Measurements from ENCODE around the gene PGAM5.

DNA sequence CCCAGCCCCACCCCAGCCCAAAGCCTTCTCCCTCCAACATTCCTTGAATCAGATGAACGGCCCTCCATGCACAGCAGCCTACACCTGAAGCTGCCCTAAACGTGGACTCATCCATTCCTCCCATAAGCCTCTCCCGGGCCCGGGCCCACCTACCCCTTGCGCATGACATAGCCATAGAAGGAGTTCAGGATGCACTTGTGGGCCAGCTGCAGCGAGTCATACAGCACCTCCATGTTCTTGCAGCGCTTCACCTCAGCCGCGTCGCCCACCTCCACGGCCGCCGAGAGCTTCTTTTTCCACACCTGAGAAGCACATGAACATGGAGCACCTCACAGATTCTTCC lies 45.5 kb upstream of the PGAM5 start:
- TF ChIP-seq, protein P1, sequence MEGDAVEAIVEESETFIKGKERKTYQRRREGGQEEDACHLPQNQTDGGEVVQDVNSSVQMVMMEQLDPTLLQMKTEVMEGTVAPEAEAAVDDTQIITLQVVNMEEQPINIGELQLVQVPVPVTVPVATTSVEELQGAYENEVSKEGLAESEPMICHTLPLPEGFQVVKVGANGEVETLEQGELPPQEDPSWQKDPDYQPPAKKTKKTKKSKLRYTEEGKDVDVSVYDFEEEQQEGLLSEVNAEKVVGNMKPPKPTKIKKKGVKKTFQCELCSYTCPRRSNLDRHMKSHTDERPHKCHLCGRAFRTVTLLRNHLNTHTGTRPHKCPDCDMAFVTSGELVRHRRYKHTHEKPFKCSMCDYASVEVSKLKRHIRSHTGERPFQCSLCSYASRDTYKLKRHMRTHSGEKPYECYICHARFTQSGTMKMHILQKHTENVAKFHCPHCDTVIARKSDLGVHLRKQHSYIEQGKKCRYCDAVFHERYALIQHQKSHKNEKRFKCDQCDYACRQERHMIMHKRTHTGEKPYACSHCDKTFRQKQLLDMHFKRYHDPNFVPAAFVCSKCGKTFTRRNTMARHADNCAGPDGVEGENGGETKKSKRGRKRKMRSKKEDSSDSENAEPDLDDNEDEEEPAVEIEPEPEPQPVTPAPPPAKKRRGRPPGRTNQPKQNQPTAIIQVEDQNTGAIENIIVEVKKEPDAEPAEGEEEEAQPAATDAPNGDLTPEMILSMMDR (conservative IDR thresholded peaks at IDR 0.05; ENCODE audit: low read depth, low read length): no peak
- no peak for TF ChIP-seq EZH2 (IDR thresholded peaks at IDR 0.05; ENCODE audit: borderline replicate concordance, low read depth, low read length, poor library complexity, severe bottlenecking)

Measured in A673 (cell line).